ENCODE results near the gene GALNT17.
"Not testable (repeated sequence)": the region's sequence is repeated elsewhere in the genome, so short reads cannot be mapped to it uniquely, and the experiment has no call there.

GALNT17 gene

GRCh38 chr7:71708710-71709109 lies 576.8 kb downstream of the GALNT17 start:
- no peak for DNase-seq

- no peak for DNase-seq
Observed at GRCh38 chr7:71710442-71710841, 578.5 kb downstream of the GALNT17 start.

- DNase-seq, result no peak
Observed at GRCh38 chr7:71712653-71713180, 580.8 kb downstream of the GALNT17 start.

- no peak for DNase-seq
Observed at GRCh38 chr7:71716690-71717089, 584.7 kb downstream of the GALNT17 start.

- no peak for DNase-seq
Observed at GRCh38 chr7:71718563-71718962, 586.6 kb downstream of the GALNT17 start.

- DNase-seq, result no peak
Observed at GRCh38 chr7:71721742-71722141, 589.8 kb downstream of the GALNT17 start.

- DNase-seq, result no peak
Observed at GRCh38 chr7:71723859-71724258, 591.9 kb downstream of the GALNT17 start.

GRCh38 chr7:71727347-71727746 lies 595.4 kb downstream of the GALNT17 start:
- no peak for DNase-seq

GRCh38 chr7:71731740-71732139 lies 599.8 kb downstream of the GALNT17 start:
- DNase-seq, result no peak

- DNase-seq, result peak; percentile 44
Observed at GRCh38 chr7:71733107-71733870, 601.3 kb downstream of the GALNT17 start.

- peak; percentile 32 for DNase-seq
Observed at GRCh38 chr7:71735961-71736556, 604.1 kb downstream of the GALNT17 start.

- DNase-seq, result not testable (repeated sequence)
Observed at GRCh38 chr7:71737931-71738540, 606.1 kb downstream of the GALNT17 start.

- no peak for DNase-seq
Observed at GRCh38 chr7:71739520-71740173, 607.7 kb downstream of the GALNT17 start.

- DNase-seq, result no peak
Observed at GRCh38 chr7:71740174-71740560, 608.2 kb downstream of the GALNT17 start.

- no peak for DNase-seq
Observed at GRCh38 chr7:71746006-71746405, 614.1 kb downstream of the GALNT17 start.

- DNase-seq, result no peak
Observed at GRCh38 chr7:71750290-71750689, 618.3 kb downstream of the GALNT17 start.

GRCh38 chr7:71752171-71752935 lies 620.4 kb downstream of the GALNT17 start:
- no peak for DNase-seq

GRCh38 chr7:71753236-71753635 lies 621.3 kb downstream of the GALNT17 start:
- DNase-seq, result no peak

- no peak for DNase-seq
Observed at GRCh38 chr7:71753956-71754664, 622.2 kb downstream of the GALNT17 start.

- no peak for DNase-seq
Observed at GRCh38 chr7:71754828-71755227, 622.9 kb downstream of the GALNT17 start.

GRCh38 chr7:71761336-71761735 lies 629.4 kb downstream of the GALNT17 start:
- no peak for DNase-seq
